OCI-LY1 (cell line): ENCODE results near the gene SNRNP200.

ENCODE experiments used
- CTCF ChIP-seq: fragments of 200-600 bp; sonication (generic), shearing (Covaris generic); IDR thresholded peaks from 2 replicates; pipeline ENCODE4 v1.5.1; 2017; ENCODE audit warnings: mild to moderate bottlenecking, antibody characterized with exemption, low read length, moderate library complexity, mixed read lengths
- EZH2 ChIP-seq: fragments of 200-600 bp; sonication (generic), shearing (Covaris generic); IDR thresholded peaks from 2 replicates; pipeline ENCODE4 v1.8.0; 2017; ENCODE audit warnings: borderline replicate concordance, mixed run types, mild to moderate bottlenecking, antibody characterized with exemption, low read length, moderate library complexity, mixed read lengths

GRCh38 chr2:96344011-96344410 is 38.7 kb upstream of the SNRNP200 start:
- TF ChIP-seq EZH2, result no peak
- TF ChIP-seq CTCF, result no peak
